Neural progenitor cell (in vitro differentiated cells): ENCODE results near the gene CD74.

ENCODE experiments used
- EZH2 ChIP-seq: fragments of 200-600 bp; sonication (generic); IDR thresholded peaks from 2 replicates; pipeline ENCODE4 v1.6.1; 2017; ENCODE audit warnings: antibody characterized with exemption, mild to moderate bottlenecking, moderate library complexity
- TF ChIP-seq, protein P1 (sequence below): fragments of 200-600 bp; sonication (generic); IDR thresholded peaks from 2 replicates; pipeline ENCODE4 v1.5.1; 2017; ENCODE audit warnings: antibody characterized with exemption, mild to moderate bottlenecking

DNA sequence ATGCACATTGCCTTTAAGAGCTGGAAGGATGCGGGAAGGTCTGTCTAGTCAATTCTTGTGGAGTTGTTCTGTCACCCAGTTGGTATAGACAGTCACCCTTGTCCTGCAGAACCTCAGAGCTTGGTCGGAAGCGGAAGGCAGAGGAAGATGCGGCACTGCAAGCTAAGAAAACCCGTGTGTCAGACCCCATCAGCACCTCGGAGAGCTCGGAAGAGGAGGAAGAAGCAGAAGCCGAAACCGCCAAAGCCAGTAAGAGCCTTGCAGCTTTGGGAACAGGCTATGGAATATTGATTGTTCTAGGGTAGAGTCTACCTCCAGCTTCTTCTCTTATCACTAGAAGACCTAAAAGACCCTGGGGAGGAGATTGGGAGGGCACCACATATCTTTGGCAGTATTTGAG lies 48.7 kb downstream of the CD74 start:
- TF ChIP-seq, protein P1, sequence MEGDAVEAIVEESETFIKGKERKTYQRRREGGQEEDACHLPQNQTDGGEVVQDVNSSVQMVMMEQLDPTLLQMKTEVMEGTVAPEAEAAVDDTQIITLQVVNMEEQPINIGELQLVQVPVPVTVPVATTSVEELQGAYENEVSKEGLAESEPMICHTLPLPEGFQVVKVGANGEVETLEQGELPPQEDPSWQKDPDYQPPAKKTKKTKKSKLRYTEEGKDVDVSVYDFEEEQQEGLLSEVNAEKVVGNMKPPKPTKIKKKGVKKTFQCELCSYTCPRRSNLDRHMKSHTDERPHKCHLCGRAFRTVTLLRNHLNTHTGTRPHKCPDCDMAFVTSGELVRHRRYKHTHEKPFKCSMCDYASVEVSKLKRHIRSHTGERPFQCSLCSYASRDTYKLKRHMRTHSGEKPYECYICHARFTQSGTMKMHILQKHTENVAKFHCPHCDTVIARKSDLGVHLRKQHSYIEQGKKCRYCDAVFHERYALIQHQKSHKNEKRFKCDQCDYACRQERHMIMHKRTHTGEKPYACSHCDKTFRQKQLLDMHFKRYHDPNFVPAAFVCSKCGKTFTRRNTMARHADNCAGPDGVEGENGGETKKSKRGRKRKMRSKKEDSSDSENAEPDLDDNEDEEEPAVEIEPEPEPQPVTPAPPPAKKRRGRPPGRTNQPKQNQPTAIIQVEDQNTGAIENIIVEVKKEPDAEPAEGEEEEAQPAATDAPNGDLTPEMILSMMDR: no peak
- TF ChIP-seq EZH2: no peak
